ENCODE measurements around the gene BOLL.
A peak's percentile ranks its signal among the peaks of the same experiment; 100 is the strongest.
"Not testable (repeated sequence)": the region's sequence is repeated elsewhere in the genome, so short reads cannot be mapped to it uniquely, and the experiment has no call there.

The BOLL gene

DNA sequence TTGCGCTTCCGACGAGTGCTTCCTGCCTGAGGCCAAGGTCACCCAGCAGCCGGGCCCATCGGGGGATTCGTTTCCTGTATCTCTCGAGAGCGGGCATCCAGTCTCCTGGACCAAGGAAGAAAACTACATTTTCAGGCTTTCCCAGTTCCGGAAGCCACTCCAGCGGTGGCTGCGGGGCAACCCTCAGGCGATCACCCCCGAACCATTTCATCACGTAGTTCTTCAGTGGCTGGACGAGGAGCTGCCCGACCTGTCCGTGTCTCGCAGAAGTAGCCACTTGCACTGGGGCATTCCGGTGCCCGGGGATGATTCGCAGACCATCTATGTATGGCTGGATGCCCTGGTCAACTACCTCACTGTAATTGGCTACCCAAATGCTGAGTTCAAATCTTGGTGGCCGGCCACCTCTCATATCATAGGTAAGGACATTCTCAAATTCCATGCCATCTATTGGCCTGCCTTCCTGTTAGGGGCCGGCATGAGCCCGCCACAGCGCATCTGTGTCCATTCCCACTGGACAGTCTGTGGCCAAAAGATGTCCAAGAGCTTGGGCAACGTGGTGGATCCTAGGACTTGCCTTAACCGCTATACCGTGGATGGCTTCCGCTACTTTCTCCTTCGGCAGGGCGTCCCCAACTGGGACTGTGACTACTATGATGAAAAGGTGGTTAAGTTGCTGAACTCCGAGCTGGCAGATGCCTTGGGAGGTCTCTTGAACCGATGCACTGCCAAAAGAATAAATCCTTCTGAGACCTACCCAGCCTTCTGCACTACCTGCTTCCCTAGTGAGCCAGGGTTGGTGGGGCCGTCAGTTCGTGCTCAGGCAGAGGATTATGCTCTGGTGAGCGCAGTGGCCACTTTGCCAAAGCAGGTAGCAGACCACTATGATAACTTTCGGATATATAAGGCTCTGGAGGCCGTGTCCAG is 78.9 kb downstream of the BOLL start:
- no peak for DNase-seq

DNA sequence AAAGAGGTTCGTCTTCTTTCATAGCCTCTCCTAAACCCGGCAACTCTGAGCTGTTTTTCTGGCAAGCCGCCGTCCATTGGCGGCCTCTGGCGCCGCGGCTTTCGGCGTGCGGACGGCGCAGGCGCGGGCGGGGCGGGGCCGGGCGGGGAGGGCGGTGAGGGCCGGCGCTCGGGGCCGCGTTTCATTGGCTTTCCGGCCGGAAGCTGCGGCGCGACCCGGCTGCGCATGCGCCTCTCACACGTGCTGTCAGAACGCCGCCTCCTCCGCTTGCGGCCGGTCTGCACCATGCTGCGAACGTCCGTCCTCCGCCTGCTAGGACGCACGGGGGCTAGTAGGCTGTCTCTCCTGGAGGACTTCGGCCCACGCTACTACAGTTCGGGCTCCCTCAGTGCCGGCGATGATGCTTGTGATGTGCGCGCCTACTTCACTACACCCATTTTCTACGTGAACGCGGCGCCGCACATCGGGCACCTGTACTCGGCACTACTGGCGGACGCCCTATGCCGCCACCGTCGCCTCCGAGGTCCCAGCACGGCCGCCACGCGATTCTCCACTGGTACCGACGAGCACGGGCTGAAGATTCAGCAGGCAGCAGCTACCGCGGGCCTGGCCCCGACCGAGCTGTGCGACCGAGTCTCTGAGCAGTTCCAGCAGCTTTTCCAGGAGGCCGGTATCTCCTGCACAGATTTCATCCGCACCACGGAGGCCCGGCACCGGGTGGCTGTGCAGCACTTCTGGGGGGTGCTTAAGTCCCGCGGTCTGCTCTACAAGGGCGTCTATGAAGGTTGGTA is 79.8 kb downstream of the BOLL start, which contains the start of gene MARS2:
Gene MARS2, plus strand, starts transcription at position 249 of the 791 bp plus-strand sequence. Its CDS starts 37 bp downstream, at position 286.
- peak; percentile 91 for DNase-seq

DNA sequence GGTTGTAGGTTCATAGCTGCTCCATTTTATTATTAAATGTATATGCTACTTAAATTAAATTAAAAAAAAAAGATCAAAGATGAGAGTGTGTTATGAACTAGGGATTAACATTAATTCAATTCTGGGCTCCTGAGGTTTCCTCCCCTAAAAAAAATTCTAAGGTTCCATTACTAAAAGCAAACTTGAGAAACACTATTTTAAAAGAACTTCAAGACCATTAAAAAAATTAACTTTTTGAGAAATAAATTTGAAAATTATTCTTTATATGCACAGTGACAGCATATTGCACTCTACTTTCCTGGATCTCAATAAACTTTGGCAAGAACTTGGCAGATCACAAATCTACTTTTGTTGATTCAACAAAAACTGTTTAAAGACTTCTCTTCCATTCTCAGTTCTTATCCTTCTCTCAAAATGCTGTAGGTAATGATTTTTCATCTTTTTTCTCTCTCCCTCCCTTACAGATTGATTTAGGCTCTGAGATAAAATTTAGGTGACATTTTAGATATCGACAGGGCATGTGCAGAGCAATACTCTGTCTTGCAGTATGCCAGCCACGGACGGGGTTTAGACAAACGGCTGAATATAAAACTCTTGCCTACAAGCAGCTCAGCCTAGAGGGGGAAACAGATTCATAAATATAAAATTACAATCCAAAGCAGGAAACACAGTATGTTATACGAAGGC is 80.5 kb downstream of the BOLL start:
- DNase-seq = no peak

DNA sequence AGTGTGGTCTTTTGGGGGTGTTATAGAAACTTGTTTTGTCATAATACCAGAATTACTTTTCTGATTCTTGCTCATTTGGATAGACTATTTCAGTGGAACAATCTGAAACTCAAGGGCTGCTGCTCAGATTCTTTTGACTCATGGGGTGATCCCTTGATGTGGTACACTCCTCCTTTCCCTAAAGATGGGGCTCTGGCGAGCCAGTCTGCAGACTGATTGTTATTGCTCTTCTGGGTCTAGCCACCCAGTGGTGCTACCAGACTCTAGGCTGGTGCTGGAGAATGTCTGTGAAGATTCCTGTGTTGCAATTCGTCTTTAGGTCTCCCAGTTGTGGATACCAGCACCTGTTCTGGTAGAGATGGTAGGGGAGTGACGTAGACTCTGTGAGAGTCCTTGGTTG is 84.2 kb downstream of the BOLL start:
- DNase-seq = no peak

DNA sequence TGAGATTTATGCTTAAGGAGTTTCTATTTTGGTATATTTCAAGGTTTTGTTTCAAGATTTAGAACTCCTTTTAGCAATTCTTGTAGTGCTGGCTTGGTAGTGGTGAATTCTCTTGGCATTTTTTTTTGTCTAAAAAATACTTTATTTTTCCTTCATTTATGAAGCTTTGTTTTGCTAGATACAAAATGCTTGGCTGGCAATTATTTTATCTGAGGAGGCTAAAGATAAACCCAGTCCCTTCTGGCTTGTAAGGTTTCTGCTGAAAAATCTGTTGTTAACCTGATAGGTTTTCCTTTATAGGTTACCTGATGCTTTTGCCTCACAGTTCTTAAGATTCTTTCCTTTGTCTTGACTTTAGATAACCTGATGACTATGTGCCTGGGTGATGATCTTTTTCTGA is 85.4 kb downstream of the BOLL start:
- DNase-seq = not testable (repeated sequence)

DNA sequence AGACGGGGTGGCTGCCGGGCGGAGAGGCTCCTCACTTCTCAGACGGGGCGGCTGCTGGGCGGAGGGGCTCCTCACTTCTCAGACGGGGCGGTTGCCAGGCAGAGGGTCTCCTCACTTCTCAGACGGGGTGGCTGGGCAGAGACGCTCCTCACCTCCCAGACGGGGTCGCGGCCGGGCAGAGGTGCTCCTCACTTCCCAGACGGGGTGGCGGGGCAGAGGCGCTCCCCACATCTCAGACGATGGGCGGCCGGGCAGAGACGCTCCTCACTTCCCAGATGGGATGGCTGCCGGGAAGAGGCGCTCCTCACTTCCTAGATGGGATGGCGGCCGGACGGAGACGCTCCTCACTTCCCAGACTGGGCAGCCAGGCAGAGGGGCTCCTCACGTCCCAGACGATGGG is 88.5 kb downstream of the BOLL start:
- DNase-seq = not testable (repeated sequence)

DNA sequence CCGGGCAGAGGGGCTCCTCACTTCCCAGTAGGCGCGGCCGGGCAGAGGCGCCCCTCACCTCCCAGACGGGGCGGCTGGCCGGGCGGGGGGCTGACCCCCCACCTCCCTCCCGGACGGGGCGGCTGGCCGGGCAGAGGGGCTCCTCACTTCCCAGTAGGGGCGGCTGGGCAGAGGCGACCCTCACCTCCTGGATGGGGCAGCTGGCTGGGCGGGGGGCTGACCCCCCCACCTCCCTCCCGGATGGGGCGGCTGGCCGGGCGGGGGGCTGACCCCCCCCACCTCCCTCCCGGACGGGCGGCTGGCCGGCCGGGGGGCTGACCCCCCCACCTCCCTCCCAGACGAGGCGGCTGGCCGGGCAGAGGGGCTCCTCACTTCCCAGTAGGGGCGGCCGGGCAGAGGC is 89.1 kb downstream of the BOLL start:
- DNase-seq = not testable (repeated sequence)

DNA sequence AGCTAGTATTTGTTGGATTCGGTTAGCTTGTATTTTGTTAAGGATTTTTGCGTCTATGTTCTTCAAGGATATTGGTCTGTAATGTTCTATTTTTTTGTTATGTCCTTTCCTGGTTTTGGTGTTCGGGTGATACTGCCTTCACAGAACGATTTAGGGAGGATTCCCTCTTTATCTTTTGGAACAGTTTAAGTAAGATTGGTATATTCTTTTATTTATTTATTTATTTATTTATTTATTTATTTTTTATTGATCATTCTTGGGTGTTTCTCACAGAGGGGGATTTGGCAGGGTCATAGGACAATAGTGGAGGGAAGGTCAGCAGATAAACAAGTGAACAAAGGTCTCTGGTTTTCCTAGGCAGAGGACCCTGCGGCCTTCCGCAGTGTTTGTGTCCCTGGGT is 89.9 kb downstream of the BOLL start:
- not testable (repeated sequence) for DNase-seq

DNA sequence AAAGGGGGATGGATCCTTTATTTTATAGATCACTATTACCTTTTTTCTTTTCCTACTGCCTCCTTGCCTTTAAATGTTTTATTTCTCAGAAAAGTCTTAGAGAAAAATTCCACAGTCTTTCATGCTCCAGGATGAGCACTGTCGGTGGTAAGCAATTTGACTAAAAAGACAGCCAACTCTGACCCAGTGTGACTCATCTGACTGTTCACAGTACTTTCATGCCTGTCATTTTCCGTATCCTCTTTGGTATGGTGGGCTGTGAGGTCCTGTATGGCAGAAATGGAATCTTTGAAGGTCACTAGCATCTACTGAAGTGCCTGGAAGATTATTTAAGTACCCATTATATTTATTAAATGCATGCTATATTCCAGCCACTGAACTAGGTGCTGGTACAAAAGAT is 107.6 kb downstream of the BOLL start:
- DNase-seq = no peak

DNA sequence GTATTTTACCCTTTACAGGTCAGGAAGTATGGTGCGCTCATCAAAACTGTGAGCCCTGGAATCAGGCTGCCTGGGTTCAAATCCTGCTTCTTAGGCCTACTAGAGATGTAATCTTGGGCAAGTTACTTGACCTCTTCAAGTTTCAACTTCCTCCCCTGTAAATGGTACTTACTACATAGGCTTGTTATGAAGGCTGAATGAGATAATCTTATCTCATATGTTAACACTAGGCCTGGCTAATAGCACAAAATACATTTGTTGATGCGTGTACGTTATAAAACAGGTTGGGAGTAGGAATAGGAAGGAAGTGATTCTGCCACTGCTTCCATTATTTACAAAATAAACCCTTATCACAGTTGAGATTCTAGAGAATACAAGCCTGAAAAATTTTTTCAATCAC is 108.1 kb downstream of the BOLL start:
- DNase-seq = no peak

Measured in hematopoietic multipotent progenitor cell treated with erythropoietin and hydrocortisone succinate and interleukin-3 and kit ligand, for 8 days (in vitro differentiated cells).